Ovary (tissue), 3 donors: ENCODE measurements around the gene MYMK.

Source experiments
- EP300 ChIP-seq: sonication (generic); formaldehyde crosslinking; IDR thresholded peaks from one replicate; pipeline ENCODE4 v1.6.1; 2017; ENCODE audit warnings: antibody characterized with exemption
- POLR2A ChIP-seq: fragments of 450-650 bp; IDR thresholded peaks from one replicate; pipeline ENCODE4 v1.6.1; 2017; ENCODE audit warnings: antibody characterized with exemption, mild to moderate bottlenecking, moderate library complexity
- TF ChIP-seq, protein P1 (sequence below), 3 donors: fragments of 450-650 bp in 2 of 3; fragments of 200-600 bp in 1 of 3; IDR thresholded peaks; one replicate each; pipeline versions ENCODE4 v1.5.1 to v1.8.0; 2016 to 2022; ENCODE audit warnings: antibody characterized with exemption in 3 of 3, mild to moderate bottlenecking in 1 of 3
- donor health status: DM: no; HTN: no; CAD: no.

DNA sequence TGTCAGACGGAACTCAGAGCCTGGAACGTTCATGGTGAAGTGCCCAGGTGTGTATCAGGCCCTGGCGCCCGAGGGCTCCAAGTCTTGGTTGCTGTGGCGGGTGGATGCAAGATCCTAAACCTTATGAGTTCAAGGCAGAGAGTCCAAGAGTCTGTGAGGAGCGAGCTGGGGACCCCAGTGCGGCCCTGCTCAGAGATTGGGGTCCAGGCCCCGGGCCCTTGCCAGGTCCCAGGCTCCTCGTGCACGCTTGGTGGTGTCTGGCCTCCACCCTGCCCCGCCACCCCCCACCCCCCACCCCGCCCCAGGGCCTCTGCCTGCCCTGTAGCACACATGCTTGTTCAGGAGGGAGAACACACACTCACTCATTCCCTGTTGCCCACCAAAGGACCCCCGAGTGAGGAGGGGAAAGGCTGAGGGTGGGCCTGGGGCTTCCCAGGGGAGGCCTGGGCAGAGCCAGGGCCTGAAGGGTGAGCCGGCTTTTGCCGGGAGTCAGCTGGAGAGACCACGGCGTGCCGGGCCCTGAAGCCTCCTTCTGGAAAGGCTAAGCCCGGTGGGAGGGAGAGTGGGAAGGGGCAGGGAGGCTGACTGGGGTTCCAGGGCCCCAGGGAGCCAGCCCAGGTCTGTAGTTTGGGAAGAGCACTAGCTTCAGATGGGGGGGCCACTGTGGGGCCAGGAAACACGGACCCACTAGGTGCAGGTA lies 47.3 kb upstream of the MYMK start:
- TF ChIP-seq, protein P1, sequence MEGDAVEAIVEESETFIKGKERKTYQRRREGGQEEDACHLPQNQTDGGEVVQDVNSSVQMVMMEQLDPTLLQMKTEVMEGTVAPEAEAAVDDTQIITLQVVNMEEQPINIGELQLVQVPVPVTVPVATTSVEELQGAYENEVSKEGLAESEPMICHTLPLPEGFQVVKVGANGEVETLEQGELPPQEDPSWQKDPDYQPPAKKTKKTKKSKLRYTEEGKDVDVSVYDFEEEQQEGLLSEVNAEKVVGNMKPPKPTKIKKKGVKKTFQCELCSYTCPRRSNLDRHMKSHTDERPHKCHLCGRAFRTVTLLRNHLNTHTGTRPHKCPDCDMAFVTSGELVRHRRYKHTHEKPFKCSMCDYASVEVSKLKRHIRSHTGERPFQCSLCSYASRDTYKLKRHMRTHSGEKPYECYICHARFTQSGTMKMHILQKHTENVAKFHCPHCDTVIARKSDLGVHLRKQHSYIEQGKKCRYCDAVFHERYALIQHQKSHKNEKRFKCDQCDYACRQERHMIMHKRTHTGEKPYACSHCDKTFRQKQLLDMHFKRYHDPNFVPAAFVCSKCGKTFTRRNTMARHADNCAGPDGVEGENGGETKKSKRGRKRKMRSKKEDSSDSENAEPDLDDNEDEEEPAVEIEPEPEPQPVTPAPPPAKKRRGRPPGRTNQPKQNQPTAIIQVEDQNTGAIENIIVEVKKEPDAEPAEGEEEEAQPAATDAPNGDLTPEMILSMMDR (IDR thresholded peaks at IDR 0.05) = no peak
- TF ChIP-seq POLR2A = no peak
- no peak for TF ChIP-seq EP300
